SKM-1 treated with dmso at 0.1 percent for 144 hours (cell line): Measurements from ENCODE around the gene FCMR.

Experiments used
- DNase-seq: peaks from one replicate; lab custom pipeline; 2025; ENCODE audit not compliant: unreplicated experiment; lab: John Stamatoyannopoulos, UW

The FCMR gene, protein sequence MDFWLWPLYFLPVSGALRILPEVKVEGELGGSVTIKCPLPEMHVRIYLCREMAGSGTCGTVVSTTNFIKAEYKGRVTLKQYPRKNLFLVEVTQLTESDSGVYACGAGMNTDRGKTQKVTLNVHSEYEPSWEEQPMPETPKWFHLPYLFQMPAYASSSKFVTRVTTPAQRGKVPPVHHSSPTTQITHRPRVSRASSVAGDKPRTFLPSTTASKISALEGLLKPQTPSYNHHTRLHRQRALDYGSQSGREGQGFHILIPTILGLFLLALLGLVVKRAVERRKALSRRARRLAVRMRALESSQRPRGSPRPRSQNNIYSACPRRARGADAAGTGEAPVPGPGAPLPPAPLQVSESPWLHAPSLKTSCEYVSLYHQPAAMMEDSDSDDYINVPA

DNA sequence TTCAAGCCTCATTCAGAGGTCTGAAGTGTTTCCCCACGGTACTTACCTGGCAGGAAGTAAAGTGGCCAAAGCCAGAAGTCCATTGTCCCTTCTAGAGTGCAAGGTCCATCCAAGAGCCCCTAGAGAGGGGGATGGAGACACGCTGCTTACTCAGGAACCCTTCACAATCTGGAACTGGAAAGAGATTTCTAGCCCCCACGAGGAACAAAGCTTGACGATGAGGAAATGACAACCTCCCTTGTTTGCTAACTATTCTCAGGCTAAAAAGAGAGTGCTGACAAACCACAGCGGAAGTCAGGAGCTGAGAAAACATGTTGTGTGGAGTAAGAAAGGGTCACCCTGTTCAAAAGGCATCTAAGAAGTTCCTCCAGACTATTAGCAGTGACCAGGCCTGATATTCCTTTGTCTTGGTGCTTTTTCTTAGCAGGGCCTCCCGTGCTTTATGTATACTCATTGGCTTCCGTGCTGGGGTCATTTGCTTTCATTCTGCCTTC is at the start of gene FCMR:
FCMR (minus strand) TSS at position 170 of the 494 bp plus-strand sequence; CDS start at position 83, 87 bp downstream.
- DNase-seq, result peak; percentile 99

DNA sequence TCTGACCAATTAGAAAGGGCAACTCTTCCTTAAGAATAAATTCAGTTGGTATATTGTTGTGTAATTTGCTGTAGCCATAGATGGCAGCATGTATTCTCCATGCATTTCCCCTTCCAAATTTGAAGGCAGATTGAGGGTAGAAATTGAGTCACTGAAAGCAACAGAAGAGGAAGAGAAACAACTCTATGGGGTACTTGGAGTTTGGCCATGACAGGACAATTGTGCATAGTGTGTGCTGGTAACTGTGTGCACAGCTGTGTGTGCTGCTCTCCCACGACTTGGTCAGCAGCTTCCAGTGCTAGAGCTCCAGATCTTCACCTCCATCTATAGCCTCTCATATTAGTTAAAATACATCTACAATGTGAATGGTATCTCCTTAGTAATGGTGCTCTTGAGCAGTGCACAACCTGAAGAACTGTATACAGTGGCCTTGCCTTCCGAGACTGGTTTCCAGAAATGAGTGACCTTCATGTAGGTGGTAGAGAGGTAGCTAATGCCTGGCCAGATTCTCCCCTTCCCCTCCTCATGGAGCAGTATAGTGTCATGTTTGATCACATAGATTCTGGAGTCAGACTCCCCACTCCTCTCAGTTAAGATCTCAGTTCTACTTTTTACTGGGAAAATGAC is 49.4 kb upstream of the FCMR start:
- peak; percentile 74 for DNase-seq

DNA sequence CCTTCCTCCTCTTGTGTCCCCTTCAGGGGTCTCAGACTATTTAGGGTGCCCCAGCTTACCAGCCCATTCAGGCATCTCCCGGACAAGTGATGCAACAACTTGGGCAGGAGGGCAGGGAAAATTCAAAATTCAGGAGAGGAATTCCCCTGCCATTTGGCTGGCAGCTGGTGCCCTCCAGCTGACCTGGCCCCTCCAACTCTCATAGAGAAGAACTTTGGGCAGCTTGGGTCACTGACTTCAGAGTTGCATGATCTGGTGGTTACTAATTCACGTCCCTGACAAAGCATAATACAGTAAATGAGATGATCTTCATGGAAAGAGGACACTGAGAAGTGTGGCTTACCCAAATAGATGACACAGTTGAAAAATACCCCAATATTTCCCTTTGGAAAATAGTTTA is 48.7 kb upstream of the FCMR start, which contains the start of gene FCAMR:
FCAMR (minus strand) TSS at position 15 of the 400 bp plus-strand sequence. CDS start 335 bp downstream, outside the sequence.
- DNase-seq, result no peak

DNA sequence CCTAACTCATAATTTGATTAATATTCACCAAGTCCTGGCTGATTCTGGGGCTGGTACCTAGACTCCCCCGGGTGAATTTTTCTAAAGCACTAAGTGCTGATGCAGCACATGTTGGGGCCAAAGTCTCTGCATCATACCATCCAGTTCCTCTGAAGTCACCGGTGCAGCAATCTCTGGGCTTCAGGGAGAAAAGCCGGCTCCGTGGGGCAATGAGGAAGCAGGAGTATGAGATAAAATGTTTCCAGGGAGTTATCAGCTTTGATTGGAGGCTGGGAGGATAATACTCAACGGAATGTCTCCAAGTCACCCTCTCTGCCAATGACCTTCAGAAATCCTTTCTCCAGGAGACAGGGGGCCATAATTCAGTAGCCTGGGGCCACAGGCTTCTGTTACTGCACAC is 47.3 kb upstream of the FCMR start:
- no peak for DNase-seq

DNA sequence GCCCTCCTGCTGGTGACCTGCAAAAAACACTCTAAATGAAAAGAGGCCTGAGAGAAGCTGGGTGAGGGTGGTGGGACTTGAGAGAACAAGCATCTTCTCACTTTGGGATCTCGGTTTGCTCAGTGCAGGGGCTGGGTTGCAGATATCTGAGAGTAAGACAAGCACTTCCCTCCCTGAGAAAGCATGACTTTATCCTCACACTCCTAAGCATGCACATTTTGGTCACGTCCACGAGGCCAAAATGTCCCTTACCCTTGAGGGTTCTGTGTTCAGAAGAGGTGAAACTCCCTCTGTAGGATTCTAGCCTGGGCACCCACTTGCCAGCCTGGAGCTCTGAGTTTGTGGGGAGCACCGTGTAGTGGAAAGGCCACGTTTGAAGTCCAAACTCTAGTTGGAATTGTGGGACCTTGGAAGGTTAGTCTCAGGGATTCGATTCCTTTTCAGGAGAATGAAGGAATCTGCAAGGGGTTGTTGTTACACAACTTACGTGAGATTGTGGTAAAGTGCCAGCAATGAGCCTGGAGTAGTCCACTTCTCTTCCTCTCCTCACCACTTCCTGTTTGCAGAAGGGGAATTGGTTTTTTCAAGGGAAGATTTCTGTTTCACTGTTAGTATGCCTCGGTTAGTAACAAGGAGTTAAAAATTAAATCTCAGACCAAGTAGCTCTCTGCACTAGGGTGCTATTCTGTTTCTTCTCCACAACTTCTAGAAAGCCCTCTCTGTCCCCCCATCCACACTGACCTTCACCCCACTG is 45.5 kb upstream of the FCMR start:
- DNase-seq, result peak; percentile 99

DNA sequence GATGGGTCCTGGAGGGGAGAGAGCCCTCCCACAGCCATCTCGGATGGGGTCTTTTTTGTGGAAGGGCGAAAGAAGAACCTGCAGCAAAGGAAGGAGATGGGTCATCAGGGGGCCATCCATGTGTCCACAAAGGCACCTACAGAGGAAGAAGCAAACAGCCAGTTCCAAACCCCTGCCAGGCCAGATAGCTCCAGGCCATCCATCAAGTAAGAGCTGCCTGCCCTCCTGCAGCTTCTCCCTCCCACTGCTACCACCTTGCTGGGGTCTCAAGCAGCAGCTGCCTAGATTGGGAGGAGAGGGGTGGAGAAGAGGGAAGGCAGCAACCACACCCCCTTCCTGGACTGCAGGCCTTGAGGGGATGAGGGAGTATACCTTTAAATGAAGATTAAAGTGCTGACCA is 44.0 kb upstream of the FCMR start:
- DNase-seq, result no peak

DNA sequence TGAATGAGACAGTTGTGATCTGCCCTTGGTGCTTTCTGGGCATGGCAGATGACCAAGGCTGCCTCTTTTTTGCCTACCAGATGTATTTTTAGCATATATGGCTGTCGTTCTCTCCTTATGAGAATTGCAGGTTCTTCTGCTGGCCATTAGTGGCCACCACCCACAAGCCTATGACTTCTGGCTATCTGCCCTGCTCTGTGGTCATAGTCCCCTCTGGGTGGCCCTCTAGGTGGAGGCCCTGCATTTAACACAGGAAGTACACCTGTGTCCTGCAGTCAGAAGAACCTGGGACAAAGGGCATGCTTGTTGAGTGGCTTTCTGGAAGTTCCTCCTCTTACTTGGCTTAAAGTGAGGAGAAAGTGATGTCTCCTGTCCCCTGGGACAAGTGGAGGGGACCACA is 42.0 kb upstream of the FCMR start:
- no peak for DNase-seq

DNA sequence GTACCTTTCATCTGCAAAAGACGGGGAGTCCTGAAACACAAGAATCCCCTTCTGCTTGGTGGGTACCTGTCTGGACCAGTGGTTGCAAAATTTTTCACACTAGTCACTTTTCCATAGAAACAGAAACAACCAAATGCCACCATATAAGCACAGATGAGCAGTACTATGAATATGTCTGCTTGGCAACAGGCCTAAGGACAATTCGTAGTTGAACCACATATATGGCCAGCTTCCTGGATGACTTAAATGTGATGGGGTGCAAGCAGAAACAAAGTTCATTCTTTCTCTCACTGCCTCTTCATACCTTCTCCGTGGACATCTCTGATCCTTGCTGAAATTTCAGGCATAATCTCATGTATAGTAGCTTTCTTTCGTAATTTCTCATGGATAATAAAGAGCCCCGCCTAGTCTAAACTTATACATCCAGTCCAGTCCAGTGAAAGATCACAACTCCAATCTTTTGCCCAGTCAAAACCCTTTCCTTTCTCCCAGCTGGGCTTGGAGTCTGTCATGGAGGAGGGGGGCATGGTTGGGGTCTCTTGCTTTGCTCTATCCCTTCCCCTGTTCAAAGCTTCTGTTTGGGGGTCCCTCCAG is 41.5 kb upstream of the FCMR start:
- DNase-seq, result no peak

DNA sequence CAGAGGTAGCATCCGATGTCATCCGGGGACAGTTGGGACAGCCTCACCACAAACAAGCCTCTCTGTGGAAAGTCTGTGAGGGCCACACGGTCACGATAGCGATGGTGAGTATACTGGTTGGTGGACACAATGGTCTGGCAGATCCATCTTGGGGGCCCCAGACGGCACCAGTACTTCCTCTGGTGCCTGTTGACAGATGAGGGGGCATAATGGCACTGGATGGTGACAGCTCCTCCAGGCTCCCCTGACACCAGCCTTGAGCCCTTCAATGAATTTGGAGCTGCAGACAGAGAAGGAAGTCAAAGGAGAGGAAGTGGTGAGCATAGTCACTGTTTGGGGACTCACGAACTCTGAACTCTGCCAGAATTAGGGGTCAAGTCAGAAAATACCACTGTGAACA is 40.5 kb upstream of the FCMR start:
- DNase-seq, result peak; percentile 82

DNA sequence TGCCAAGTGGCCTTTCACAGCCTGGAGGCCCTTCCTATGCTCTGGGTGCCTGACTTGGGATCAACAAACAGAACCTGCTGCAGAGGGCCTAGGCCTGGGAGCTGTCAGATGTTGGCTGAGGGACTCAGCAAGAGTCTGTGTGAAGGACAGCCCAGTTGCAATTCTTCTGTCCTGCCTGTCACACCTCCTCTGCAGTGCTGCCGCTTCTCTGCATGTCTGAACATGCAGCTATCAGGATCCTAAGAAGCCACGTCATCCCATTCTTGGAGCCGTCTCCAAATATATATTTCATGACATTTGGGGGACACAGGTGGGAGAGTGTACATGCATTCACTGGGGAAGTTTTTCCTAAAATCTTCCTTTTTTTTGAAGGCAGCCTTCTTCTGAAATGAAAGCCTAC is 39.9 kb upstream of the FCMR start:
- no peak for DNase-seq

DNA sequence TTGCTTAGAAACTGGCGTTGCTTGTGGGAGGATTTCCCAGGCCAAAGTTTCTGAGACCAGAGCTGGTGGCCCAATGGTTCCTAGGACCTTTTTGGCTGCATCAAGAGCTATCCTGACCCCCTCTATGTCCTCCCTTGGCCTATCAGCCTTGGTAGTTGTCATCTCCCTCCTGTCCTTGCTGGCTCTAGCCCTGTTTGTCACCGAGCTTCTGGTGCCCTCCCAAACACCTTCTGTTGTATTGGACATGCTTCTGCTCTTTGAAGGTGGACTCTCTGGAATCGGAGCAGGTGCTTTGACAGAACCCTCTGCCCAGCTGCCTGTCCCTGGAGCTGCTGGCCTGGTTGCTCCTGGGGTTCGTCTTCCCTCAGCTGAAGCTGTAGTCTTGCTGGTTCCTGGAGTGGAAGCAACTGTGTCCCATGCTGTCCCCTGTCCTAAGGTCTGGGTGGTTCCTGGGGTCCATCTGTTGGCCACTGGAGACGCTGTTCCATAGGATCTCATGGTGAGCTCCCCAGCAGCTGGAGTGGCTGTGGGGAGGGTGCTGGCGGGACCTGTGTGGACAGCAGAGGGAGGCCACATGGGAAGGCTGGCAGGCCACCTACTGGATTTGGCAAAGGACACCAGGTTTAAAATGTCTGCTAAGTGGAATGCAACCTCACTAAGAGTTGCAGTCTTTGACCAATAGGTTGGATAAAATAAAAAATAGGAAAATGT is 39.1 kb upstream of the FCMR start:
- no peak for DNase-seq

DNA sequence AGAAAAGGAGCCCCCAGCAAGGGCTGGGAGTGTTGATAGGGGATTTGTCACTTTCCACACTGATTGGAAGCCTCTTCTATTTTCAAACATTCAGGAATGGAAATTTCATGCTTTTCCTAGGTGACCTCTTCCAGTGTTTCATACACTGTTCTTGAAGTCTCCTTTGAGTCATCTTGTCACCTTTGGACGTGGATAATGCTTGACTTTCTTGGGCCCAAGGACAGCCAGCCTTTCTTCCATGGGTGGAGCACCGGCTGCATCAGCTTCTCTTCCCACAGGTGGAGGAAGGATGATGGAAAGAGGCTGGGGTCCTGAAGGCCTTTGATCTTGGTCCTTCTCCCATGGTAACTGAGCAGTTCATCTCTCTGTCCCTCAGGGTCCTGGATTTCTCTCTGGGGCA is 36.4 kb upstream of the FCMR start:
- no peak for DNase-seq

DNA sequence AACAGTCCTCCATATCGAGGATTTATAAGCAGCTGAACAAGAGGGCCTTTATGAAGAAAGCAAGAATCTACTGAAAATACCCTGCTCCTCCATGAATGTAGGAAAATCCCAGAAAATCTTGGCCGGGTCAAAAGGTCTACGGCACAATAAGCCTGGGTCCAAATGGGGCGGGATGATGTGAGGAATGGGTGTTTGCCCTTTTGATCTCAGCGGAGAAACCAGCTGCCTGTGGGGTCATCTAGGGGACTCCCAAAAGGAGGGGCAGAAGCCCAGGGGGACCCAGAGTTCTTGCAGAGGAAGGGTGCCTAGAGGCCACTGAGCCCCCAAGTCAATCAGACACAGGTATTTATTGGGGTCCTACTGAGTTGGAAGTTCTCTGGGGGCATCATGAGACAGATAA is 35.9 kb upstream of the FCMR start:
- no peak for DNase-seq

DNA sequence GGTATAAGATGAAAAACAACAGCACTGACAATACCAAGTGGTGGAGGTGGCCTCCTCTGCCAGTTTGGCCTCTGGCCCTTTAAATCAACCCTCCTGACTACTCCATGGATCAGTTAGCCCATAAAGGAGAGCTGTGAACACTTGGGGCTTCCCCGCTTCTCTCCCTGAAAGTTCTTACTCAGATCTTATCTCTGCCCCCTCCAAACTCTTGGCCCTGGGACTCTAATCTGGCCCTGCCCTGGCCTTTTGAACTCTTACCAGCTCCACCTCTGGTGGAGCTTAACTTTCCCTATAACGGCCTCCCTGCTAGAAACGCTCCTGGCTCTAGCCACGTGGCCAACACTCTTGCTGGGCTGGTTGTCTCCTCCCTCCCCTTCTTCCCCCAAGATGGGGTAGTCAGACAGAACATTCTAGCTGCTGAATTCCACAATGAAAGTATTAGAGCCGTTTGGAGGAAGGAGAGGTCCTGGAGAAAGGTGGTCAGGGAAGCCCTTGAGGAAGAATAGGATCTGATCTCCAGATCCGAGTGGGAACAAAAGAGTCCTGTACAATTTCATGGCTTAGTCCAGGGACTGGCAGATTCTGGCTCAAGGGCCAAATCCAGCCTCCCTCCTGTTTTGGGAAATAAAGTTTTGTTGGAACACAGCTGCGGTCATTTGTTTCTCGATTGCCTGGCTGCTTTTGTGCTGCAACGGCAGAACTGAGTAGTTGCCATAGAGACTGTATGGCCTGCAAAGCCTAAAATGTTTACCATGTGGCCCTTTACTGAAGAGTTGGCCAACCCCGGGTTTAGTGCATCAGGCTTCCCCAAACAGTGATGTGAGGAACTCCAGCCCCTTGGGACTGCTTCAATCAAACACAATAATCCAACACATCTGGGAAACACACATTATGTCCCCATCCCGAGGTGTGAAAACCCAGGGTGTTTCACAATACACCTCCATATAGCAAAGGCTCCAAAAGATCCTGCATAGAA is 34.0 kb upstream of the FCMR start:
- DNase-seq, result no peak

DNA sequence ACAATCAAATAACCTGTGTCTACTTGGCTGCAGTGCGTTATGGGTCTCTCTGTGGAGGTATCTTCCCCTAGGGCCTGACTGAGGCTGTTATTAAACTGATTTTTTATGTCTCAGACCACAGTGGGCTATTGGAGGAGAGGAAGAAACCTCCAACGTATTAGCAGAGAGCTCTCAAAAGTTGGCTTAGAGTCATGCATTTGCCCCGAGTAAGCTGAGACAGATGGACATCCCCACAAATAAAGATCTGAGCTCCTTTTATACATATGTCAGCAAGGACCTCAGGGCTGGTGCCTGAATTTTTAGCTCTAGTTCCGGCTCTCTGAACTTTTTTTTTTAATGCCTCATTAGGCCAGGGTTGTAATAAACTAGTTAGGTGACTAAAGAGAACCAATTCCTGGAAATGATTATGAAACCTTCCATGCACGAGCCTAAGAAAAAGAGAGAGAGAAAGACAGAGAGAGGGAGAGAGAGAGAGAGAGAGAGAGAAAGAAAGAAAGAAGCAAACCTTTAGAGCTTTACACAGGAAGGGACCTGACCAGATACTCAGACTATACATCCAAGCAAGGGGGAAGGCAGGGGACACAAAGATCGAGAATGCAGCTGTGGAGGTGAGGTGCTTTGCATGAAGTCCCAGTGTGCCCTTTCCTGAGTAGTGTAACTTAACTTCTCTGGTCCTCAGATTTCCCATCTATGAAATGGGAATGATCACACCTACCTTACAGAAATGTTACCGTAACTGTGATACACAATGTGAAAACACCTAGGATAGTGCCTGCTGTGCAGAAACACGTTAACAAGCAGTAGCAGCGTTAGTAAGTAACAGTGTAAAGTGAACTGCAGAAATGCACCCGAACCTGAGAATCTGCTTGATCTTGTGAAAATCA is 33.0 kb upstream of the FCMR start:
- no peak for DNase-seq

DNA sequence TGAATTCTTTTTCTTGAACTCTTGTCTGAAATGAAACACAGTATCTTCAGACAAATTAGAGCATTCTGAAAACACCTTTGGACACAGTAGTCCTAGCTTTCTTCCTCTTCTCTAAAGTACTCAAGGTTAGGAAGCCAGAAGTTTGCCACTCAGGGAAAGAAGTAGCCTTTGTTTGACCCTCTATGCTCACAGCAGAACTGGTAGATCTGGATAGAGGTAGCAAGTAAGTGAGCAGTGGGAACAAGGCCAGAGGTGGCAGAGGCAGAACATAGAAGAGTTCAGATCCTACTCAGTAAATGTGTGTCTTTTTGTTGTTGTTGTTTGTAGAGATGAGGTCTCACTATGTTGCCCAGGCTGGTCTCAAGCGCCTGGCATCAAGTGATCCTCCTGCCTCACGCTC is 31.9 kb upstream of the FCMR start:
- peak; percentile 38 for DNase-seq

DNA sequence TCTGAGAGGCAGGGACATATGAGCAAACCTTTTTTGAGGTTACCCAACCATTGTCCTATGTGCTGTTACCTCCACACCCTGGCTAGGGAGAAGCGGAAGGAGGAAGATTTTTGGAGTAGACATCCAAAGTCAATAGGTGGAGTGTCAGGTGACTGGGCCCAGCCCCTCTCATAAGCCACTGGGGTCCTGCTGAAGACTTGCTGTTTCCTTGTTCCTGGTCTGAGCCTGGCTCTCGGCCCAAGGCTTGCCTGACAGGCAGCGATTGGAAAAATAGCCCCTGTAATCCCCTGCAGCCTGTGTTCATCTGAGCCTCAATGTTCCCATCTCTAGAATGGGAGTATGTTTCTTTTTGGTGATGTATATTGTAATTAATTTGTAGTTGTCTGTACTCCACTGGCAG is 31.4 kb upstream of the FCMR start:
- DNase-seq, result no peak

DNA sequence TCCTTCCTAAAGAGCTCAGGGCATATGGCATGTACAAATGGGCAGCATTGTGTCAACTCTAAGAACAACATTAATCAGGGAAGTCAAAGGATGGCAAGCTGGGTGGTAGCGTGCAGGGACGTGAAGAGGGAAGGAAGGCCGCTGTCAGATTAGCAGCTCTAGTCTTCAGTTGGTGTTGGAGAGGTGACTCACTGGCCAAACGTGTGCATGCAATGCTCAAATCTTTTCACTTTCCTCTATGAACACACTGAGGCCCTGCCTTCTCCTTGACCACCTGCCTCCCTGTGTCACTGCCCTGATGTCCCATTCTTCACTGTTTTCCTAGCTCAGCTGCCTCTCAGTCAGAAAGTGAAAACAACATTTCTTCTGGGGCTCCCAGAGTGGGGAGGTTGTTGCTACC is 30.4 kb upstream of the FCMR start:
- peak; percentile 89 for DNase-seq
